ENCODE results near the gene ERC1.

ERC1 gene

GRCh38 chr12:949453-950191 is 41.4 kb upstream of the ERC1 start, which contains the start of gene RAD52:
Gene RAD52, minus strand, starts transcription at chr12:949694. Its CDS starts 16,636 bp downstream, at chr12:933058.
- DNase-seq (ENCODE audit: low read depth), result peak; percentile 99
- TF ChIP-seq CTCF (IDR thresholded peaks at IDR 0.05; ENCODE audit: insufficient read depth, low read depth, low read length, missing control alignments), result peak; percentile 91
- peak within 1 kb of the TSS; percentile 87 for H3K4me3 ChIP-seq (ENCODE audit: low read length)

DNA sequence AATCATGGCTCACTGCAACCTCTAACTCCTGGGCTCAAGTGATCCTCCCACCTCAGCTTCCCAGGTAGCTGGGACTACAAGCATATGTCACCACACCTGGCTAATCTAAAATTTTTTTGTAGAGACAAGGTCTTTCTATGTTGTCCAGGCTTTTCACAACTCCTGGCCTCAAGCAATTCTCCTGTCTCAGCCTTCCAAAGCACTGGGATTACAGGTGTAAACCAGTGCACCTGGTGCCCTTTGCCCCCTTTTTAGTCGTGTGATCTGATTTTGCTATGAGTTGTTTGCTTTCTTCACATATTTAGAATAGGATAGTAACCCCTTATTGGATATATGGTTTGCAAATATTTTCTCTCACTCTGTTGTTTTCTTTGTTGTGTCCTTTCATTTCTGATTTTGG is 39.8 kb upstream of the ERC1 start:
- no peak overlapping the region for H3K4me3 ChIP-seq (ENCODE audit: low read length)
- DNase-seq (ENCODE audit: low read depth), result no peak
- no peak for TF ChIP-seq CTCF (IDR thresholded peaks at IDR 0.05; ENCODE audit: insufficient read depth, low read depth, low read length, missing control alignments)

DNA sequence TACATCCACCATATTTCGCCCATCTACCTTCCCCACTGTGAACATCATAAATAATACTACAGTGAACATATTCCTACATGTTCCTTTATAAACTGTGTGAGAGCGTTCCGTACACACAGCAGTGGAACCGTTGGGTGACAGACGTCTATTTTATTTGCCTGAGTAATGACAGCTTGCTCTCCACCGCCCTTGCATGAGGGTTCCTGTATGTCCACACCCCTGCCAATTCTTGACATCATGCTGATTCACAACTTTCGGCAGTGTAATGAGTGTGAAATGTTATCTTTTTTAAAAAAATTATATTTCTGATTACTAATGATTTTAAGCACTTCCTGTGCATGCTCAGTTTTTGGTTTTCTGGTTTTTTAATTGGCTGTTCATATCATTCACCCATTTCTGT is 37.2 kb upstream of the ERC1 start:
- peak; percentile 90 for DNase-seq (ENCODE audit: low read depth)
- H3K4me3 ChIP-seq (ENCODE audit: low read length), result no peak overlapping the region
- no peak for TF ChIP-seq CTCF (IDR thresholded peaks at IDR 0.05; ENCODE audit: insufficient read depth, low read depth, low read length, missing control alignments)

DNA sequence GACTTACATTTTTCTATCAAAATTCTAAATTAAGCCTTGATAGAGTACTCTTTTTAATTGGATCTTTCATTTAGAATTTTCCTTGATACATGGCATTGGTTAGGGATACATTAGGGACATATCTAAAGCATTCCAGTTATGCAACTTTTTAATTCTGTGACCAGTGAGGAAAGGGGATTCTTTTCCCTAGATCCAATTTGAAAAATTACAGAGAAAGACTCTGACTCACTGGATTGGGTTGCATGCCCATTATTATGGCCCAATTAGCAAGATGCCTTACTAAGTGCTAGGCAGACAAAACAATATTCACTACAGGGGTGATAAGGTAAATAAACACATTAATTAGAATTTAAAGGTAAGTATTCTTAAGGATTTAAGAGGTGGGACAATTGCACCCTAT is 36.3 kb upstream of the ERC1 start:
- H3K4me3 ChIP-seq (ENCODE audit: low read length), result no peak overlapping the region
- no peak for TF ChIP-seq CTCF (IDR thresholded peaks at IDR 0.05; ENCODE audit: insufficient read depth, low read depth, low read length, missing control alignments)
- no peak for DNase-seq (ENCODE audit: low read depth)

DNA sequence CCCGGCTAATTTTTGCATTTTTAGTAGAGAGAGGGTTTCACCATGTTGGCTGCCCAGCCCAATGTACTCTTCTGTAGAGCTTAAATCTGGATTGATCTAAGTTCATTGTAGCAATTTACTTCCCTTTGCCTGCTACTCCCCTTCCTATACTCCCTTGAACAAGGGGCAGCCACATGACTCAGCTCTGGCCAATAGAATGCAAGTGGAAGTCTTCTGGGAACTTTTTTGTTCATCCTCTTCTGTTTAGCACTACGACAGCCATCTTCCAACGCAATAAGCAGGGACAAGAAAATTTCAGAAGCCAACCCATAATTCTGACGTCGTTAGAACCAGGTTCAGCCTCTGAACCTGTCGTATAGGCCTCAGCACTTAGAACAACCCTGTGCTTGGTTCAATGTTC is 35.1 kb upstream of the ERC1 start:
- DNase-seq (ENCODE audit: low read depth), result no peak
- H3K4me3 ChIP-seq (ENCODE audit: low read length), result no peak overlapping the region
- no peak for TF ChIP-seq CTCF (IDR thresholded peaks at IDR 0.05; ENCODE audit: insufficient read depth, low read depth, low read length, missing control alignments)

GRCh38 chr12:958588-959123 is 32.4 kb upstream of the ERC1 start:
- DNase-seq (ENCODE audit: low read depth), result peak; percentile 24
- no peak for TF ChIP-seq CTCF (IDR thresholded peaks at IDR 0.05; ENCODE audit: insufficient read depth, low read depth, low read length, missing control alignments)
- H3K4me3 ChIP-seq (ENCODE audit: low read length), result no peak overlapping the region

DNA sequence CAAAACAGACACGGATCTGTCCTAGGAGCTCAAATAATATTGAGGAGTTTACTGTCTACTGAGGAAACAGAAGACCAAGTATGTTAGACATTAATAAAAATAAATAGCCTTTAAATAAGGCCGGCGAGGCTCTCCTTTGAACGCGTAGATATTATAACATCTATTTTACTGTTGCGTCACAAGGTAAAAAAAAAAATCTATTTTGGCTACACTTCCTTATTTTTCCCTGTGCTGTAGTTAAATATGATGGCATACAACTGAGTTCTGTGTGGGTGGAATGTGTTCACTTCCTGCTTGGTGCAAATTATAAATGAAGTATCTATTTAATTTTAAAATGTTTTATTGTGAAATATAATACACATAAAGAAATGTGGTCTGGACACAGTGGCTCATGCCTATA is 24.3 kb upstream of the ERC1 start:
- no peak for TF ChIP-seq CTCF (IDR thresholded peaks at IDR 0.05; ENCODE audit: insufficient read depth, low read depth, low read length, missing control alignments)
- H3K4me3 ChIP-seq (ENCODE audit: low read length), result no peak overlapping the region
- DNase-seq (ENCODE audit: low read depth), result no peak
